Loucy (cell line): ENCODE results near the gene ZNF490.
"Not testable (repeated sequence)": the region's sequence is repeated elsewhere in the genome, so short reads cannot be mapped to it uniquely, and the experiment has no call there.

ENCODE experiments used
- CTCF ChIP-seq: fragments of 200-600 bp; sonication (generic); conservative IDR thresholded peaks from 2 replicates; pipeline ENCODE4 v1.5.1; 2014; ENCODE audit warnings: mild to moderate bottlenecking, antibody characterized with exemption, low read length
- EZH2phosphoT487 ChIP-seq: fragments of 200-600 bp; IDR thresholded peaks from 2 replicates; pipeline ENCODE4 v1.6.1; 2018; ENCODE audit warnings: antibody characterized with exemption, mild to moderate bottlenecking, moderate library complexity, borderline replicate concordance

- not testable (repeated sequence) for TF ChIP-seq CTCF, EZH2phosphoT487
These were observed 44.2 kb downstream of the ZNF490 start for GRCh38 chr19:12566380-12566779.
